GM19351 (cell line): ENCODE measurements around the gene RESP18.
"Not testable (repeated sequence)": the region's sequence is repeated elsewhere in the genome, so short reads cannot be mapped to it uniquely, and the experiment has no call there.

Experiments used
- ATAC-seq: cut with Tn5 transposase; IDR thresholded peaks from one replicate; pipeline ENCODE4 v1.9.1; 2021; ENCODE audit warnings: mild to moderate bottlenecking, moderate library complexity; ENCODE audit not compliant: unreplicated experiment

The RESP18 gene

DNA sequence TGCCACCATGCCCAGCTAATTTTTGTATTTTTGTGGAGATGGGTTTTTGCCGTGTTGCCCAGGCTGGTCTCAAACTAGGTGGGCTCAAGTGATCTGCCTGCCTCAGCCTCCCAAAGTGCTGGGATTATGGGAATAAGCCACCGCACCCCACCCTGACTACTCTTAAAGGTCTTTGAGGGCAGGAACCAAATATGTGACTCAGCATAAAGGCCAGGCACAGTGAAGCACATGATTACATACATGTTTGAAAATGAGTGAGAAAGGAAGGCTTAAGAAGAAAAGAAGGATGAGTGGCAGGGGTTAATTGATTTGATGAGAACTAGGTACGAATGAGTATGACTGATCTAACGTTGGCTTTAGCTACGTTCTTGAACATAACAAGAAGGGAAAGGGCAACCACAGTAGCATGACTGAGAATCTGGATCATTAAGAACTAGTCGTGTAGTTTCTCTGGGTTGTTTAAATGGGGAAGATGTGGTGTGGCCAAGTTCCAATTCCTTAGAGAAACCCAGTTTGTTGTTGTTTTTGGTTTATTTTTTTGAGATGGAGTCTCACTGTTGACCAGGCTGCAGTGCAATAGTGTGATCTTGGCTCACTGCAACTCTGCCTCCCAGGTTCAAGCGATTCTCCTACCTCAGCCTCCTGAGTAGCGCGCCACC lies 6.8 kb downstream of the RESP18 start:
- ATAC-seq: no peak

- no peak for ATAC-seq
Measured at GRCh38 chr2:219325136-219325535, 7.4 kb downstream of the RESP18 start.

DNA sequence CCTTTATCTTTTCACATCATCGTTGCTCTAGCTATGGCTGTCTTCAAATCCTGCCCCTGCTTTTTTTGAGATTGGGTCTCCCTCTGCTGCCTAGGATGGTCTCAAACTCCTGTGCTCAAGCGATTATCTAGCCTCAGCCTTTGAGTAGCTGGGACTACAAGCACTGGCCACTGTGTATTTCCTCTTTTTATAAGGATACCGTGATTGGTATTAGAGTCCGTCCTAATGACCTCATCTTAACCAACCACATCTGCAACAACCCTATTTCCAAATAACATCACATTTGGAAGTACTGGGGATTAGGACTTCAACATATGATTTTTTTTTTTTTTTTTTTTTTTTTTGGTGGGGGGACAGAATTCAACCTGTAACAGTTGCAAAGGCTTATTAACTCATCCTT lies 9.1 kb downstream of the RESP18 start:
- no peak for ATAC-seq

GRCh38 chr2:219314804-219315468 lies 17.6 kb downstream of the RESP18 start:
- no peak for ATAC-seq

DNA sequence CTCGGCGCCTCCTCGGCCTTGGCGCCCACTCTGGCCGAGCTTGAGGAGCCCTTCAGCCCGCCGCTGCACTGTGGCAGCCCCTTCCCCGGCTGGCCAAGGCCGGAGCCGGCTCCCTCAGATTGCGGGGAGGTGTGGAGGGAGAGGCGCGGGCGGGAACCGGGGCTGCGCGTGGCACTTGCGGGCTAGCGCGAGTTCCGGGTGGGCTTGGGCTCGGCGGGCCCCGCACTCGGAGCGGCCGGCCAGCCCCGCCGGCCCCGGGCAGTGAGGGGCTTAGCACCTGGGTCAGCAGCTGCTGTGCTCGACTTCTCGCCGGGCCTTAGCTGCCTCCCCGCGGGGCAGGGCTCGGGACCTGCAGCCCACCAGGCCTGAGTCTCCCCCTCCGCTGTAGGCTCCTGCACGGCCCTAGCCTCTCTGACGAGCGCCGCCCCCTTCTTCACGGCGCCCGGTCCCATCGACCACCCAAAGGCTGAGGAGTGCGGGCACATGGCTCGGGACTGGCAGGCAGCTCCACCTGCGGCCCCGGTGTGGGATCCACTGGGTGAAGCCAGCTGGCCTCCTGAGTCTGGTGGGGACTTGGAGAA lies 19.8 kb downstream of the RESP18 start:
- ATAC-seq: not testable (repeated sequence)

- no peak for ATAC-seq
Measured at GRCh38 chr2:219309278-219309677, 23.3 kb downstream of the RESP18 start, which contains the start of gene PTPRN. PTPRN (minus strand) TSS chr2:219309401; CDS start chr2:219309332, 69 bp downstream.

DNA sequence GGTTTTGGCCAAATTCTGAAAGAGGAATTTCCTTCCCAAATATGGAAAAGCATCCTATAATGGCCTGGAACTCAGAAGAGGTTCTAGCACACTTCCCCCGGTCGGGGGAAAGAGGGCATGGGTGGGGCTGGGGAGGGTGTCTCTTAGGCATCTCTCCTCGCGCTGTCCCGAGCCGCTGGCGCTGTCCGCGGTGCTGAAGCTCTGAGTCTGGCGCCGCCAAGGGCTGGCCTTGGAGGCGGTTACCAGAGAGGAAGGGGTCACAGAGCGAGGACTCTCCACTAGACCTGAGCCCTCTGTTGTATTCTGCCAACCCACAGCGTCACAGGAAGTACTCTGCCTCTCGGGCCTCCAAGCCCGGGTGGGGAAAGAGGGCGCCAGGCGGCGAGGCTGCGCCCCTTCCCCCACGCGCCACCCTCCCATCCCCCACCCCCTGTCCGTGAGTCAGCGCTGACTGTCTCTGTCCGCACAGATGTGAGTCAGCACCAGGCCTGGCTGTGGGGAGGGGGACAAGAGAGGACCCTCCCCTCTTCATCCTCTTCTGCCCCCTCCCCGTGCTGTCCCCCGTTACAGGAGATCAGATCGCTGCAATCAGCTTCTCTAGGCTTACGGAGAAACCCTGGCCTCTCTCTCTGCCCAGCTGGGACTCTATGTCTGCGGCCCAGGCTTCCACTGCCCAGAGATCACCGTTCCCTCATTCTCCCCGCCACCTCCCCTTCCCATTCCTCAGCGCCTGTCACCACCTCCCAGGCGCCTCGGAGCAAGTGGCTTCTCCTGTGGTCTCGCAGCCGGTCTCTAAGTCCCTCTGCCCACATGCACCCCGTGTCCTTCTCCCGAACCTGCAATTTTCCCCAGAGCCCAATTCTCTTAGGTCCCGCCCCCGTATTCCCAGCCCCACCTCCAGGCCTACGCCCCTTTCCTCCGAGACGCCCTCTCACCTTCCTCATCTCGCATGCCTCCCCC lies 24.1 kb downstream of the RESP18 start:
- no peak for ATAC-seq

- no peak for ATAC-seq
Measured at GRCh38 chr2:219306047-219306446, 26.5 kb downstream of the RESP18 start.

- no peak for ATAC-seq
Measured at GRCh38 chr2:219304223-219304622, 28.3 kb downstream of the RESP18 start.

- no peak for ATAC-seq
Measured at GRCh38 chr2:219302412-219302968, 30.1 kb downstream of the RESP18 start.

GRCh38 chr2:219300022-219300421 lies 32.5 kb downstream of the RESP18 start:
- no peak for ATAC-seq

DNA sequence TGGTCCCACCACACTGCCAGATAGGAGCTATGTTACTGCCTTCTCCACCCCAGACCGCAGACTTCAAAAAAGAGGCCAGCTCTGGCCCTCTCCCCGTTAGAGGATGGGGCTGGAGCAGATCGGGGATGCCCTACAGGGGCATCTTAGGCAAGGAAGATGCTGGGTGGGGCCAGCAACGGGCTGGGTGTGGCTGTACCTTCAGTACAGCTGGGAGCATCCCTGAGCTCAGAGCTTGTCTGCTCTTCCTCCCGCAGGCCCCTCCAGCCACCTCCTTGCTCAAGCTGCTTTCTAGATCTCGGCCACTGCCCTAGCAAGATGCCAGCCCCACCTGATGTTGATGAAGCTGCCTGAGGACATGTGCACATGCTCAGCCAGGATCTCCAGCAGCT lies 33.2 kb downstream of the RESP18 start:
- no peak for ATAC-seq

- ATAC-seq: peak; percentile 59
Measured at GRCh38 chr2:219298759-219299371, 33.7 kb downstream of the RESP18 start.

GRCh38 chr2:219297766-219298456 lies 34.6 kb downstream of the RESP18 start:
- ATAC-seq: no peak

DNA sequence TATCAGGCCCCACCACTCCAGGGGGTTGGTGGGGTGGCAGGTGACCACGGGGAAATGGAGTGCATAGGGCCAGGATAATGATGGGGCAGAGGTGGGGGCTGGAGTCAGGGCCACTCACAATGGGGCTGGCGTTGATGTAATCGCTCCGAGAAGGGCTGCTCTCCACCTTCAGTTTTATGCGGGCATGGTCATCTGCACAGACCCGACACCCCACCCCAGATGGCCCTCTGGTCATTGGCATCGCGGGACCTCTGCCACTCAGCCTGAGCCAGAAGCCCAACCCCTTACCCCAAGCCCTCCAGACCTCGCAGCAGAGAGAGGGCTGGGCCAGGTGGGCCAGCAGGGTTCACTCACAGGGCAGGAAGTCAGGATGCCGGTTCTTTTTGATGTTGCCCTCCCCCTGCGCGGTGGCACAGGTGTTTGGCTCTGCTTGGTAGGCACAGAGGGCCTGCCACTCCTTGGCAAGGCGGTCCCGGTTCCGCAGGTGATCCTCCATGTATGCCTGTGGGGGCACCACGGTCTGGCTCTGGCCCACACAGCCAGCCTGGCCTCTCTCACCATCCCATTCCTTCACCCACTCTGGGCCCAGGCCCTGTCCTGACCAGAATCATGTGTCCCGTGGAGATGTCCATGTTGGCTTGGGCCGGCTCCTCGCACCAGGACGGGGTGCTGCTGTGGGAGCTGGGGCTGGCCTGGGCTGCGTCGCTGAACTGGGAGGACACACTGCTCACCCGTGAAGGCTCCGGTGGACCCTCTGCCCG lies 35.7 kb downstream of the RESP18 start:
- no peak for ATAC-seq

GRCh38 chr2:219296142-219296541 lies 36.4 kb downstream of the RESP18 start:
- no peak for ATAC-seq

- peak; percentile 91 for ATAC-seq
Measured at GRCh38 chr2:219294356-219295351, 37.9 kb downstream of the RESP18 start.

- no peak for ATAC-seq
Measured at GRCh38 chr2:219293736-219294231, 38.8 kb downstream of the RESP18 start.
